Right lobe of liver (tissue), 4 donors: Measurements from ENCODE around the gene TNFRSF13B.
"Not testable (repeated sequence)": the region's sequence is repeated elsewhere in the genome, so short reads cannot be mapped to it uniquely, and the experiment has no call there.

Source experiments
- CTCF ChIP-seq, 4 donors: fragments of 200-600 bp in 3 of 4; fragments of 450-650 bp in 1 of 4; IDR thresholded peaks; one replicate each; pipeline versions ENCODE4 v1.5.1 to v1.8.0; 2016 to 2022; ENCODE audit warnings: antibody characterized with exemption in 4 of 4, mild to moderate bottlenecking in 2 of 4
- POLR2A ChIP-seq: fragments of 450-650 bp; IDR thresholded peaks from one replicate; pipeline ENCODE4 v1.6.1; 2017; ENCODE audit warnings: antibody characterized with exemption, mild to moderate bottlenecking
- donor health status: DM: no; HTN: no; CAD: no.
- donor health status: DM: no; HTN: no; CAD: no.
- donor health status: DM: no; HTN: yes; CAD: no.

- TF ChIP-seq CTCF (IDR thresholded peaks at IDR 0.05); POLR2A: not testable (repeated sequence)
Observed at GRCh38 chr17:17014748-17015124, 42.8 kb upstream of the TNFRSF13B start.
